ENCODE data around the gene PLEKHH2. TPM values are rescaled to one million over a fixed set of nuclear protein-coding genes. Genes with fewer than 3 reads are reported as not detected.

The PLEKHH2 gene
- total RNA-seq, 1 experiment from 2014 or later: 3.1 TPM

- no peak overlapping the region for H3K4ac ChIP-seq (ENCODE audit: low read depth, low read length)
- H4K5ac ChIP-seq (ENCODE audit: insufficient read length, low read depth, low read length): no peak overlapping the region
- H3K4me3 Mint-ChIP-seq: no peak overlapping the region
- H3K27me3 Mint-ChIP-seq (ENCODE audit: low read depth): no peaks in the 10 kb centered on the region
- no peak overlapping the region for H4K91ac ChIP-seq (ENCODE audit: insufficient read length, low read depth, low read length)
- no peaks in the 10 kb centered on the region for H3K36me3 Mint-ChIP-seq (ENCODE audit: insufficient read depth in 1 of 3, low read depth in 3 of 3)
- TF ChIP-seq, protein P1, sequence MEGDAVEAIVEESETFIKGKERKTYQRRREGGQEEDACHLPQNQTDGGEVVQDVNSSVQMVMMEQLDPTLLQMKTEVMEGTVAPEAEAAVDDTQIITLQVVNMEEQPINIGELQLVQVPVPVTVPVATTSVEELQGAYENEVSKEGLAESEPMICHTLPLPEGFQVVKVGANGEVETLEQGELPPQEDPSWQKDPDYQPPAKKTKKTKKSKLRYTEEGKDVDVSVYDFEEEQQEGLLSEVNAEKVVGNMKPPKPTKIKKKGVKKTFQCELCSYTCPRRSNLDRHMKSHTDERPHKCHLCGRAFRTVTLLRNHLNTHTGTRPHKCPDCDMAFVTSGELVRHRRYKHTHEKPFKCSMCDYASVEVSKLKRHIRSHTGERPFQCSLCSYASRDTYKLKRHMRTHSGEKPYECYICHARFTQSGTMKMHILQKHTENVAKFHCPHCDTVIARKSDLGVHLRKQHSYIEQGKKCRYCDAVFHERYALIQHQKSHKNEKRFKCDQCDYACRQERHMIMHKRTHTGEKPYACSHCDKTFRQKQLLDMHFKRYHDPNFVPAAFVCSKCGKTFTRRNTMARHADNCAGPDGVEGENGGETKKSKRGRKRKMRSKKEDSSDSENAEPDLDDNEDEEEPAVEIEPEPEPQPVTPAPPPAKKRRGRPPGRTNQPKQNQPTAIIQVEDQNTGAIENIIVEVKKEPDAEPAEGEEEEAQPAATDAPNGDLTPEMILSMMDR (conservative IDR thresholded peaks at IDR 0.05): no peak
- no peak overlapping the region for H2BK20ac ChIP-seq (ENCODE audit: low read depth, low read length, poor library complexity, severe bottlenecking)
- H2BK5ac ChIP-seq (ENCODE audit: insufficient read length, low read length): no peak overlapping the region
- no peaks in the 10 kb centered on the region for H3K79me1 ChIP-seq (ENCODE audit: insufficient read depth, low read depth, low read length, poor library complexity, severe bottlenecking)
- no CpG with 5 or more reads among the region's 2 CpGs for WGBS (ENCODE audit: extremely low coverage, insufficient read length, low lambda C conversion rate)
- no peak overlapping the region for H3K18ac ChIP-seq (ENCODE audit: insufficient read length, low read depth, low read length)
- no peaks in the 10 kb centered on the region for H4K20me1 ChIP-seq (ENCODE audit: control insufficient read depth, insufficient read depth, insufficient read length)
- H2BK15ac ChIP-seq (ENCODE audit: low read depth, low read length): no peak overlapping the region
- H3K9me3 Mint-ChIP-seq: no peaks in the 10 kb centered on the region
- H3K23me2 ChIP-seq (ENCODE audit: insufficient read length, low read depth, low read length, poor library complexity, severe bottlenecking): no peaks in the 10 kb centered on the region
- no peak overlapping the region for H2BK120ac ChIP-seq (ENCODE audit: low read depth, low read length, poor library complexity, severe bottlenecking)
- no peak overlapping the region for H3T11ph ChIP-seq (ENCODE audit: low read length)
- no peaks in the 10 kb centered on the region for H3K79me2 ChIP-seq (ENCODE audit: insufficient read depth, low read length)
- H3K9ac ChIP-seq (ENCODE audit: extremely low read depth, insufficient read length, low read length): no peak overlapping the region
- no peaks in the 10 kb centered on the region for H3K9me3 ChIP-seq (ENCODE audit: control insufficient read depth, low read depth, low read length)
- no peak for DNase-seq
- H3K4me2 ChIP-seq (ENCODE audit: insufficient read depth, insufficient read length, low read length): no peak overlapping the region
- H2AFZ ChIP-seq (ENCODE audit: low read length): no peak overlapping the region
- peaks cover 4% of the 10 kb centered on the region; the same call in 1 of the 2 replicates for H3K4me1 ChIP-seq (ENCODE audit: insufficient read depth, low read length)
- H3K27me3 ChIP-seq (ENCODE audit: insufficient read depth, low read length): no peaks in the 10 kb centered on the region
- H4K8ac ChIP-seq (replicated peaks; ENCODE audit: insufficient read length, low read depth, low read length): no peak overlapping the region
- H3K27ac ChIP-seq (ENCODE audit: insufficient read length, low read depth, low read length): no peak overlapping the region
- H2AK5ac ChIP-seq (ENCODE audit: insufficient read length, low read length): no peak overlapping the region
- H3K14ac ChIP-seq (ENCODE audit: insufficient read depth, low read length): no peak overlapping the region
- H3K23ac ChIP-seq (ENCODE audit: insufficient read length, low read depth, low read length): no peak overlapping the region
- H3K56ac ChIP-seq (ENCODE audit: insufficient read length, low read depth, low read length): no peak overlapping the region
- no peak overlapping the region for H3K27ac Mint-ChIP-seq
- H2BK12ac ChIP-seq (ENCODE audit: insufficient read length, low read depth, low read length): no peak overlapping the region
- H3K4me1 Mint-ChIP-seq: peaks cover 13 to 26% of the 10 kb centered on the region in 2 experiments
These were observed 90.6 kb downstream of the PLEKHH2 start for GRCh38 chr2:43727634-43728014.

All from H9 (cell line).